Measurements from ENCODE around the gene CSNK1A1L. TPM values are rescaled to one million over a fixed set of nuclear protein-coding genes. Genes with fewer than 3 reads are reported as not detected.

Gene CSNK1A1L
- total and polyA plus RNA-seq, 2 of the 4 experiments (the other 2 are of a cell fraction), result not detected

GRCh38 chr13:37149380-37149779, 43.9 kb upstream of the CSNK1A1L start:
- Histone ChIP-seq H3K14ac (replicated peaks; ENCODE audit: low read depth, low read length) (no peak overlapping the region), H2BK15ac (ENCODE audit: low read depth, low read length) (no peak overlapping the region), H2AFZ (replicated peaks; ENCODE audit: low read length, poor library complexity) (no peak overlapping the region), H2BK120ac (ENCODE audit: low read depth, low read length) (no peak overlapping the region), H4K91ac (ENCODE audit: insufficient read depth, low read depth, low read length) (no peak overlapping the region), H2BK5ac (ENCODE audit: low read depth, low read length, poor library complexity, severe bottlenecking) (no peak overlapping the region), H3K36me3 (ENCODE audit: control insufficient read depth, insufficient read depth, low read length) (no peaks in the 10 kb centered on the region), H3K27ac (ENCODE audit: insufficient read depth, low read length) (no peak overlapping the region), H3K9ac (ENCODE audit: low read depth, low read length) (no peak overlapping the region), H3K4me3 (ENCODE audit: insufficient read depth, low read depth, low read length) (no peak overlapping the region), H2AK9ac (replicated peaks; ENCODE audit: low read depth, low read length, poor library complexity) (no peak overlapping the region), H3K18ac (ENCODE audit: low read depth, low read length) (no peak overlapping the region), H3K4ac (ENCODE audit: low read depth, low read length) (no peak overlapping the region), H3K9me3 (ENCODE audit: control insufficient read depth, insufficient read depth, low read length) (no peaks in the 10 kb centered on the region; the same call in 1 of the 2 replicates), H4K5ac (ENCODE audit: low read depth, low read length) (no peak overlapping the region), H3K56ac (ENCODE audit: extremely low read depth, insufficient read depth, low read length) (no peak overlapping the region), H3K4me1 (ENCODE audit: control insufficient read depth, insufficient read depth, low read length) (peaks cover 5% of the 10 kb centered on the region; the same call in 1 of the 2 replicates), H2BK20ac (ENCODE audit: low read depth, low read length) (no peak overlapping the region), H2AK5ac (ENCODE audit: low read depth, low read length) (no peak overlapping the region), H3K4me2 (ENCODE audit: low read depth, low read length) (no peak overlapping the region), H3K27me3 (ENCODE audit: control insufficient read depth, insufficient read depth, low read length) (no peaks in the 10 kb centered on the region), H3K79me1 (ENCODE audit: low read depth in 1 of 2, low read length in 2 of 2) (no peaks in the 10 kb centered on the region), H3K23ac (ENCODE audit: low read depth, low read length) (no peak overlapping the region), H4K8ac (ENCODE audit: low read depth in 2 of 2, low read length in 2 of 2) (no peak overlapping the region), H4K20me1 (ENCODE audit: insufficient read depth, low read length) (no peaks in the 10 kb centered on the region), H3K9me1 (ENCODE audit: insufficient read depth, low read length) (no peaks in the 10 kb centered on the region)
- dilution Hi-C loops (cut with HindIII; ENCODE audit: low sequenced_read_pairs, unreplicated experiment) (no loop called here), intact Hi-C loops (cut with micrococcal nuclease) (no loop called here), in situ Hi-C loops (cut with MboI; ENCODE audit: low sequenced_read_pairs) (no loop called here)
- DNase-seq, result no peak
- no TSS peak for BruUV-seq (replicated peaks)
- no peak for ATAC-seq (ENCODE audit: low read depth)
- ChIA-PET CTCF (interaction anchor here (1.1 kb wide), 1 partner anchor 321 kb away, joined by 4 read pairs; no protein-coding TSS in a partner anchor), POLR2A (ENCODE audit: unreplicated experiment) (no interaction called here)
- no peak for TF ChIP-seq SMC3 (IDR thresholded peaks at IDR 0.05; ENCODE audit: low read depth, low read length)
- TF ChIP-seq MAZ (IDR thresholded peaks at IDR 0.05; ENCODE audit: borderline replicate concordance, low read depth, low read length), result no peak
- TF ChIP-seq POLR2A (IDR thresholded peaks at IDR 0.05; ENCODE audit: low read depth, low read length), result no peak
- TF ChIP-seq MAFK (IDR thresholded peaks at IDR 0.05; ENCODE audit: low read depth, low read length), result no peak
- no peak for TF ChIP-seq ELK1 (IDR thresholded peaks at IDR 0.05; ENCODE audit: borderline replicate concordance, low read depth, low read length)
- TF ChIP-seq BHLHE40 (IDR thresholded peaks at IDR 0.05; ENCODE audit: low read depth, low read length), result no peak
- TF ChIP-seq RFX5 (IDR thresholded peaks at IDR 0.05; ENCODE audit: low read depth, low read length), result no peak
- TF ChIP-seq RCOR1 (IDR thresholded peaks at IDR 0.05; ENCODE audit: insufficient replicate concordance, low read length), result no peak
- TF ChIP-seq NFE2L2 (IDR thresholded peaks at IDR 0.05; ENCODE audit: low read depth, low read length), result no peak
- TF ChIP-seq USF2 (IDR thresholded peaks at IDR 0.05; ENCODE audit: low read depth, low read length), result no peak
- no peak for TF ChIP-seq CEBPB (IDR thresholded peaks at IDR 0.05; ENCODE audit: low read depth, low read length)
- no peak for TF ChIP-seq RAD21 (IDR thresholded peaks at IDR 0.05; ENCODE audit: low read length)
- no peak for TF ChIP-seq MXI1 (IDR thresholded peaks at IDR 0.05; ENCODE audit: borderline replicate concordance, low read depth, low read length)
- no peak for TF ChIP-seq FOS (IDR thresholded peaks at IDR 0.05; ENCODE audit: low read depth, low read length)
- no peak for TF ChIP-seq CHD1 (IDR thresholded peaks at IDR 0.05; ENCODE audit: low read depth, low read length)
- WGBS, 2 experiments (ENCODE audit: extremely low coverage in 2 of 2, insufficient read length in 1 of 2), result 29% methylated on average over 1 of the region's 3 CpGs; no CpG with 5 or more reads in 1 of the 2 experiments

All from IMR-90 (cell line).